ENCODE measurements around the gene GPAT3.
"Not testable (repeated sequence)": the region's sequence is repeated elsewhere in the genome, so short reads cannot be mapped to it uniquely, and the experiment has no call there.

Gene GPAT3

DNA sequence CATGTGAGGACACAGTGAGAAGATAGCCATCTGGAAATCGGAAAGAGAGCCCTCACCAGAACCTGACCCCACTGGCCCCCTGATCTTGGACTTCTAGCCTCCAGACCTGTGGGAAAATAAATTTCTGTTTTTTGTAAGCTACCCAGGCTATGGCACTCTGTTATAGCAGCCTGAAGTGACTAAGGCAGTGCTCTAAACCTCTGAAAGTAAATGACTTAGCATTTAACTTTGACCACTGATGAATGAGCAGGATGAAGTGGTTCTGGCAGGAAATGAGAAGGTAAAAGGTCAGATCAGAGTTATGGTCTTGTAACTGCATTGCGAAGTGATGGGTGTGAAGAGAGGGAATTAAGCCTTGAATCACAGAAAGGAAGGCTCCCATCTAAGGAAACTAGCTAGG lies 17.0 kb downstream of the GPAT3 start:
- no peak for DNase-seq

DNA sequence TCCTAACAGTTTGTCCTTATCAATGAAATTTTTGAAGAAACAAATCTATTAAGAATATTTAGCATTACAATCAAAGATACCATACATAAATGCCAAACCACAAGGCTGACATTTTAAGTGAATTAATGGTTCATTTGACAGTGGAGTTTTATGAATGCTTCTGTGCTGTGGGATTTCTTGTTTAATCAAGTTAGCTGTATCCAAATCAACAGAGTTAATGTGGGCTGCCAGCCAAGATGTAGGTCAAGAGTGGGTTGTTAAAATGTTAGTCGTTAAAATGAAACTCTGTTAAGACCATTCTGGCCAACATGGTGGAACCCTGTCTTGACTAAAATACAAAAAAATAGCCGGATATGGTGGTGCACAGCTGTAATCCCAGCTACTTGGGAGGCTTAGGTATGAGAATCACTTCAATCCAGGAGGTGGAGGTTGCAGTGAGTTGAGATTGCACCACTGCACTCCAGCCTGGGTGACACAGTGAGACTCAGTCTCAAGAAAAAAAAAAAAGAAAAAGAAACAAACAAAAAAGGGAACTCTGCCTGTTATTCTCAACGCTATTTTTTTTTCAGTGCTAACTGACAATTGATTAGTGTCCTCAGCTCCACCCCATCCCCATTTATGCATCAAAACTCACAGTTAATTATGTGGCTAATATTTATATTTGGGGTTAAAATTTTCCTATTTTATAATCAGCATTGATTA lies 20.2 kb downstream of the GPAT3 start:
- no peak for DNase-seq

DNA sequence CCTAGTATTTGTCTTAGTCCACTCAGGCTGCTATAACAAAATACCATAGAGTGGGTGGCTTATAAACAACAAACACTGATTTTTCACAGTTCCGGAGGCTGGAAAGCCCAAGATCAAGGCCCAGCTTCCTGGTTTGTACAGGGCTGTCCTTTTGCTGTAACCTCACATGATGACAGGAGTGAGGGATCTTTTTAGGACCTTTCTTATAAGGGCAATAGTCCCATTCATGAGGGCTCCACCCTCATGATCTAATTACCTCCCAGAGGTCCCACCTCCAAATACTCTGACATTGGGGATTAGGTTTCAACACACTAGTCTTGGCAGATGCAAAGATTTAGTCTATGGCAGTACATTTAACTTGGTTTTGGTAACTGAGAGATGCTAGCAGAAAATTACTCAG lies 20.9 kb downstream of the GPAT3 start:
- no peak for DNase-seq

DNA sequence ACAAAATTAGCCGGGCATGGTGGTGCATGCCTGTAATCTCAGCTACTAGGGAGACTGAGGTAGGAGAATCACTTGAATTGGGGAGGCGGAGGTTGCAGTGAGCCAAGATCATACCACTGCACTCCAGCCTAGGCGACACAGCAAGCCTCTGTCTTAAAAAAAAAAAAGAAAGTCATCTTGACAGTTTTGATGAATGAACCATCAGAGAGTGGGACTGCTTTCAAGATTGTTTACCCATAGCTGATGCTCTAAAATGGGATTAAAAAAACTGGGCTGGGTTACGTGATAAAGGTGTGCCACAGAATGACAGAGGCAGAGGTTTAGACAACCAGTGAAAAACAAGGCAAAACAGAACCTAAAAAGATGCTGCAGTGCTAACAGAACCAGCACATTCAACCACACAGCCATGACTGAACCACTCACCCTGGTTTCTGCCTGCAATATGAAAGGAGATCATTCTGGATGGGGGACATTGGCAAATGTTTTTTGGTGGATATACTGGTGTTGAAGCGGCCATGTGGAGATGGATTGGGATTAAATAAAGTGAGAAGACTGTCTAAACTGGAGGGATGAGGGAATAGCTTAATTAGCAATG lies 22.2 kb downstream of the GPAT3 start:
- DNase-seq: no peak

DNA sequence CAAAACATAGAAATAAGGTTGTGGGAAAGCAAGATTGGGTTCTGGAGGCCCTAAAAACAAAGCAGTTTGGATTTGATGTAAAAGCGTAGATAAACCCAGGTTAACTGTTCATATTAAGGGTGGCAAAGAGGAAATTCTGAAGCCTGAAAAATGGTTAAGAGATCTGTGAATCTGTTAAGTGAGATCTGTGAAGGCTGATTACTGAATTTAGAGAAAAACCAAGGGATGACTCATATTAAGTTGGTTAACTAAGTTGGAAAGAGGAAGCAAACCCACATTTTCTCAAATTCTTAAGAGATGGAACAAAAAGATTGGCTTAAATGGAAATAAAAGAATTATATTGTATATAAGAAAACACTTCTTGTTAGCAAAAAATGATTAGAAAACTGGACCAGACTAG lies 22.8 kb downstream of the GPAT3 start:
- DNase-seq: no peak

DNA sequence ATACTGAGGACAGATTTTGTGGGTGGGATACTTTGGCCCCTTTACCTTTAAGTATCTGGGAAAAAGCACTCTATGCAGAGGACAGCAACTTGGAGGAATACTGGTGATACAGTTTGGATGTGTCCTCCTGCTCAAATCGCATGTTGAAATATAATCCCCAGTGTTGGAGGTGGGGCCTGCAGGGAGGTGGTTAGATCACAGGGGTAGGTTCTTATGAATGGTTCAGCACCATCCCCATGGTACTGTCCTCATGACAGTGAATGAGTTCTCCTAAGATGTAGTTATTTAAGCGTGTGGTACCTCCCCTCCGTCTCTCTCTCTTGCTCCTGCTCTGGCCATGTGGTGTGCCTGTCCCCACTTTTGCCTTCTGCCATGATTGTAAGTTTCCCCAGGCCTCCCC lies 24.6 kb downstream of the GPAT3 start:
- DNase-seq: no peak

DNA sequence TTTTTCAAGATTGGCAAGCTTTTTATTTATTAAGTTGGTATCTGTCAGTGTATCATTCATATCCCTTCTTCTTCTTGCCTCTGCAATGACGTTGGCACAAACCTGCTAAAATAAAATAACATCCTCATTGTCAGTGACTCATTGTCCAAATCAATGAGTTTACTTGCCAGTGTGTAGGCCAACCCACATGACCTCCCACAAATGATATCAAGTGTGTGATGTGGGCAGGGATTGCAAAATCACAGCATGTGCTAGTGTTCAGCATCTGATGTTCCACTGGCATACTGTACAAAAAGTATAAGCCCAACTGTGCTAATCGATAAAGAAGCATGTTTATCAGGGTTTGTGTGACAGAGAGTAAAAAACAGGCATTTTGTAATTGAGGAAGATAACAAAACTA lies 25.5 kb downstream of the GPAT3 start:
- DNase-seq: no peak

DNA sequence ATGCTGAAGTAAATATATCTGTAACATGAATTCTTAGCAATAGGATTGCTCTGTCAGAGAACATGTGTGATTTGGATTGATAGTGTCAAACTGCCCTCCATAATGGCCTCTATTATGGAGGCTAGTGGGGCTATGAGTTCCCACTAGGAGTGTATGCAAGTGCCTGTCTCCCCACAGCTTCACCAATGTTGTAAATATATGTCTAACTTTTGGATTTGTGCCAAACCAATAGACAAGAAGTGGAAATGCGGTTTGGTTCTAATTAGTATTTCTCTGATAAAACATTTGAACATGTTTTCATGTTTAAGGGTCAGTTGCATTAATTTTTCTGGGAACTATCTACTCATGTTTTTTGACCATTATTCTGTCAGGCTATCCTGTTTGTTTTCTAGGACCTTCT lies 28.1 kb downstream of the GPAT3 start:
- no peak for DNase-seq

DNA sequence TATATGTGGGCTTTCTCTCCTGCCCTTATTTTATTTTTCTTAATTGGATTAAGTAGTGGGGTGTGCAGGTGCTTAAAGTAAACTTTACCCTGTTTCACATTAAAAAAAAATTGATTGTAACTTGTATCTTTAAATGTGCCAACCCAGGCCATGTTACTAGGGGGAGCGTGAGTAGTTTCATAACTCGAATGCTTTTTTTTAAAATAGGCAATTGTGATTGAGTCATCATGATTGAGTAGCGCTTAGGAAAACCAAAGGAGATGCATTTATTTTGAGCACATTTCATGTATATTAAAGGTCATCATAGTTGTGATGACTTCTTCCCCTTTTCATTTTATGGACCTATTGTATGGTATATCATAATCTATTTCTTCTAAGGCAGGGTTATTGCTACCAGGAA lies 32.2 kb downstream of the GPAT3 start:
- no peak for DNase-seq

DNA sequence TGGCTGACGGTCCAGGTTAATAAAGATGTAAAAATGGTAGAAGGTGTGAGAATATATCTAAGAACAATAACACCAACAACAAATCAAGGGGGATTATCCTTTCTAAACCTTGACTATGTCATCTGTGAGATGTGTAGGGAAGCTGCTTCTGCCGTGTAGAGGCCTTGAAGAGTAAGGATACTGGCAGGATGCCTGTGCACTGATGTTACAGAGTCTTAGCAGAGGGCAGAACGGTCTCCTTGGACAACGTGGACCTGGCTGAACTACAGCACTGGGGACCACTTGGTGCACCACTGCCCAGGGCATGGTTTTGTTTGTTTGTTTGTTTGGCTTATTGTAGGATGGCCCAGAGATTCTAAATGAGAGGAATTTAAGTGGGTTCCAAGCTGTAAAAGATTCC lies 33.5 kb downstream of the GPAT3 start:
- no peak for DNase-seq

DNA sequence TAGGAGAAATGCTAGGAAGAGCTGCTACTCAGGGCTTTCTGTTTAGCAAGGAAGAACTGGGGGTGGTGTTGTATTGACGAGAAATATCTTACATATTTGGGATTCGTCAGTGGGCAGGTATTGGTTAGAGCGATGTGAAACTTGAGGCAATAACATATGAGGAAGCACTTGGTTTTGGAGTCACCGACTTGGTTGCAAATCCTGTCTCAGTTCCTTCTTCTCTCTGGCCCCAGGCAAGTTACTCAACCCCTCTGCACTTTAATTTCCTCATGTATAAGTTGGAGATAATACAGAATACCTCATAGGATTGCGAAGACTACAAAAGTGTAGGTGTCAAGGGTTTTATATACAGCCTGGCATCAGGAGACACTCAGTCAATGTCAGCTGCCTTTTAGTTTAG lies 34.1 kb downstream of the GPAT3 start:
- DNase-seq: no peak

DNA sequence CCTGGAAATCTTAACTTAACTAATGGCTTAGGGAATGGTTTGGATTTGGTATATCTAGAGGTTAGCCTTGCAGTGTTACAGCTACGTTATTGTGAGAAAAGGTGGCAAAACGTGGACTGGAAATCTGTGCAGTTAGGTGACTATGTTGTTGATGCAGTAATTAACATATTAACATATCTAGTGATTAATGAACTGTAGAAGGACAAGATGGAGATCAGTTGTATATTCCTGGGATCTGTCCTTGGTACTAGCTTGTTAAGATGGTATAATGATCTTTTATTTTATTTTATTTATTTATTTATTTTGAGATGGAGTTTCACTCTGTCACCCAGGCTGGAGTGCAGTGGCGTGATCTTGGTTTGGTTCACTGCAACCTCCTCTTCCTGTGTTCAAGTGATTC lies 36.9 kb downstream of the GPAT3 start:
- DNase-seq: no peak

DNA sequence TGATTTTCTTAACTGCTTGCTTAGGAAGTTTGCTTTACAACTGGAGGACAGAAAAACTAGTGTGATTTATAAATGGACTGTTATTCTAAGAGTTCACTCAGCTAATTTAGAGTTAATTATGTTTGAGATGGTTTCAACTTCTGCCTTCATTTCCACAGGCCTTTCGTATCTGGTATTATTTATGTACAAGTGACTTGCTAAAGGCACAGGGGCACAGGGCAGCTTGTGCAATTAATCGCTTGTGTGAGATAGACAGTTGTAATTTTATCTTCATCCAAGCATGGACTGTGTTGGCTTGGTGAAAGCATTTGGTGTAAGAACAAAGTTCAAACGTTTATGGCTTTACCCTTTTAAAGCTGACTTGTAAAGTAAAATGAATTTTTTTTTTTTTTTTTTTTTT lies 38.3 kb downstream of the GPAT3 start:
- DNase-seq: no peak

DNA sequence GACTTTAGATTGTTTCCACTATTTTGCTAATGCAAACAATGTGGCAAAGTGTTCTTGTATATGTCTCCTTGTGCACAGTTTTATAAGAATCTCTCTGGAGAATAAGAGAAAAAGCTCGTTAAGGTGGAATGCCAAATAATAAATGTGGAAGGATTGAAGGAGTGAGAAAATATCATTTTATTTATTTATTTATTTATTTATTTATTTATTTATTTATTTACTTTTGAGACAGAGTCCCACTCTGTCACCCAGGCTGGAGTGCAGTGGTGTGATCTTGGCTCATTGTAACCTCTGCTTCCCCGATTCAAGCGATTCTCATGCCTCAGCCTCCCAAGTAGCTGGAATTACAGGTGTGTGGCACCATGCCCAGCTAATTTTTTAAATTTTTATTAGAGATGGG lies 40.3 kb downstream of the GPAT3 start:
- not testable (repeated sequence) for DNase-seq

DNA sequence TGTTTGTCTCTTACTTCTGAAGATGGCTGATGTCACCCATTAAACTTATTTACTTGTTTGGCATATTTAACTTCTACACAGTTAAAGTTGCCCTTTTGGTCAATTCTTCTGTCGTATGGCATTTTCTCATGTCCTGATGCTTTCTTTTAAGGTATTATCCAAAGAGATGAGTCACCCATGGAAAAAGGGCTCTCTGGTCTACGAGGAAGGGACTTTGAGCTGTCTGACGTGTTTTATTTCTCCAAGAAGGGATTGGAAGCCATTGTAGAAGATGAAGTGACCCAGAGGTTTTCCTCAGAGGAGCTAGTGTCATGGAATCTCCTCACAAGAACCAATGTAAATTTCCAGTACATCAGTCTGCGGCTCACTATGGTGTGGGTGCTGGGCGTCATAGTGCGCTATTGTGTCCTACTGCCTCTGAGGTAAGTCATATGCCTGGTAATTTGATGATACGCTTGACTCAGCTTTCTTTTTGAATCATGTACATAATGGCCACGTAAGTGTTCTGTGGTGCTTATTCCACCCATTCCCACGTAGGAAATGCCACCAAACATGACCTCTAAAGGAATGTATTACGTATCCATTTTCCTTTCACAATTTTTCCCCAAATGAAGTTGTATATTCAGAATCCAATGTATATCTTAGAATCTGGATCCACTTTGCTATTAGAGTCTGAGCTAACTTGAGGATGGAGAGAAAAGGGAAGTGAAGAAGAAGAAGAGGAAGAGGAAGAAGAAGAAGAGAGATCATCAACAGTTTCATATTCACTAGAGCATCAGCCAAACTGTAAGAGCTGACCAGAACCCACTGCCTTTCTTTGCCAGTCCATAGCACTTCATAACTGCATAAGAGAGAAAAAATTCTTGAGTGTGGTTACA lies 45.7 kb downstream of the GPAT3 start:
- no peak for DNase-seq

DNA sequence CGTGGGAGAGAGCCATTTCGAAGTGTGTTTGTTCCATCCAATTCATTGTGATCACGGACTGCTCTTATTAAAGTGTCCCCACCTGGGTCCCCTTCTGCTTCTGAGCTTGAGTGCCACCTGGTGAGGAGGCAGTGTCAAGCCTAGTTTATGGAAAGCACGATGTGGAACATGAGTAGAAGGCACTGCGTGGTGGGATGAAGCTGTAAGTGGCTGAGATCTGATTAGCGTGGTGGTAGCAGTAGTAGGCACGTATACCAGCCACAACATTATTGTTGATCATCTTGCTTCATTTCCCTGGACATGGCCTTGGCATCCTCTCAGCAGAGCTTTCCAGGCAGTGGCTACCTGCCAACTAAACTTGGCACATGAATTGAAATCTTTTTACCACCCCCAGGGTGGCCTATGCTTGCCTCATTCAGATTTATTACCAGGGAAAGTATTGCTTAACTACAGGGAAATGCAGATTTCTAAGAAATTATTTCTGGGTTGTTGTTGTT lies 46.4 kb downstream of the GPAT3 start:
- DNase-seq: no peak

DNA sequence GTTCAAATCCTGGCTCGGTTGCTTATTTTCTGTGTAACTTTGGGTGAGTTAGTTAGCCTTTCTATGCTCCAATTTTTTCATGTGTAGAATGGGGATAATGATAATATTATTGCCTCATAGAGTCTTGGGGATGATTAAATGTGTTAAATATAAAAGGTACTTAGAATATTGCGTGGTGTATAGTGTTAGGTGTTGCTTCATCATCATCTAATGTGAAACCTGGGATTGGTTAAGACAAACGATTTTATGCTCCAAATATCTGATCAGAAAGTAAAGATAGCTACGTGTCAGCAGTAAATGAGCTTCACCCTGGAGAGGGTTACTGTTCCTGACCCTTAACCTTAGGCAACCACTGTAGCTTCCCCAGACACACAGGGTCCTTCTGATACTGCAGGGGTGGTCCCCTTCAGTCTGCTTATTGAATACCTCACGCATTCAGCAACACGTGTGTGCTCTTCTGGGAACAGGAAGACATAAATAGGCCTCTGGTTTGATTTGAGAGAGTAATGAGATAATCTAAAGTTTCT lies 50.1 kb downstream of the GPAT3 start:
- DNase-seq: no peak

DNA sequence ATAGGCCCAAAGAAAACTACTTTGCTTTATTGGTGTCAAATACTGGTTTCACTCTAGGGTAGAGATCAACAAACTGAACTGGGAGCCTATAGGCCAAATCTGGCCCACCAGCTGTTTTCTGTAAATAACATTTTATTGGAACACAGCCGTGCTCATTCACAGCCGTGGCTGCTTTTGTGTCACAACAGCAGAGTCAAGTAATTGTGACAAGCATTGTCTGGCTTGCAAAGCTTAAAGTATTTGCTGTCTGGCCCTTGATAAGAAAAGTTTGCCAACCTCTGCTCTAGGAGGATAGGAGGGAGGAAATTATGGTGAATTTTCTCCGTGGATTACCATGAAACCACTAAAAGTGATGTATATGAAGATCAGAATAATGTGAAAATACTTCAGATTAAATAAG lies 53.4 kb downstream of the GPAT3 start:
- no peak for DNase-seq

DNA sequence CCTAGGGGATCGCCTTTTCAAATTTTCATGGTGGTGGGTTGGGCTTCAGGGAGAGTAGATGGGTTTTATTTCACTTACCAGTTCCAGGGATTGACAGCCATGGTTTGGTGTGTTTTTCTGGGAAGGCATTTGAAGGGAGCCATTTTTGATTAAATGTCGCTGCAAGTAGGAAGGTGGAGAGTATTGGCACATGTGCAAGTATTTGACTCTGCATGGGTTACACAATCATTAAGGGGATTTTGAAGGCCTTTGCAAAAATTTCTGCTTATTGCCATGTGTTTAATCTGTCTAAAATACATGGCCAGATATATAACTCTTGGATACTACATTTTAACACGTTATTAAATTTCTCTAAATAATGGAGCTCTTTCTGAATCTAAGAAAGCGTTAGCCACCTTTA lies 55.1 kb downstream of the GPAT3 start:
- no peak for DNase-seq

DNA sequence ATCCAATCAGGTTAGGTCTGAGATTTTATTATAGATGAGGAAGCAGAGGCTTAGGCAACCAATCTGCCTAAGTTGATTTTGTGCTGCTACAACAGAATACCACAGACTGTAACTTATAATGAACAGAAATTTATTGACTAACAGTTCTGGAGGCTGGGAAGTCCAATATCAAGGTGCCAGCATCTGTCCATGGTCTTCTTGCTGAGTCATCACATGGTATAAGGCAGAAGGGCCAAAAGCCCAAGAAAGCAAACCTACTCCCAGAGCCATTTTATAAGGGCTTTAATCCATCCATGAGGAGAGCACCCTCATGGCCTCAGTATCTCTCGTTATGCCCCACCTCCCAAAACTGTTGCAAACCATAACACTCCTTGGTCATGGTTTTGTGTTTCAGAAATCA lies 55.8 kb downstream of the GPAT3 start:
- DNase-seq: no peak

DNA sequence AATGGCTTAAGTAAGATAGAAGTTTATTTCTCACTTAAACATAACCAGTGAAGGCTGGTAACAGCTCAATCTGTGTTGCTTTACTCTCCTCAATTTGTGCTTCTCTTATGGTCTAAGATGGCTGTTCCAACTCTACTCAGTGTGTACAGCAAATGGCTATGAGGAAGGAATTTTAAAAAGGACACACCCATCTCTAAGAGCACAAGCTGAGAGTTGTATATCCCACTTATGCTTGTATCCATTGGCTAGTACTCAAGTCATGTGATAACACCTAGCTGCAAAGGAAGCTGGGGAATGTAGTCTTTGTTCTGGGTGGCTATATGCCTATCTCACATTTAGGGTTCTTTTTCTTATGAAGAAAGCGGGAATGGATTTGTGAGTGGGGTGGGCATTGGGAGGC lies 63.3 kb downstream of the GPAT3 start:
- DNase-seq: no peak

DNA sequence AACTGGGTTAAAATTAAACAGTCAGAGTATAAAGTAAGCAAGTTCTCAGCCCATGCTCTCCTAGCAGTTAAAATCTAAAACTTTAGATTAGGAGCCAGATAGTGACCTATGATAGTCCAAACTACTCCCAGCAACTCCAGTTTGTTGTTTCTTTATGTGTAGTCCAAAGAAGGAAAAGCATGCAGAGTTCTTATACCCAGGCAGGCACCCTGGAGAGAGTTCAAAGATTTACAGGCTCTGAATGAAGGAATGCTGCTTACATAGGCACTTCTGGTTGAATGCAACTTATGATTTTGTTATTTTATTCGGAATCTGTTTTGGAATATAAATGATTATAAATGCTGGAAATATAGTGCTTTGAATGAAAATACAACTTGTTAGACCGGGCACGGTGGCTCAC lies 67.2 kb downstream of the GPAT3 start:
- DNase-seq: no peak

DNA sequence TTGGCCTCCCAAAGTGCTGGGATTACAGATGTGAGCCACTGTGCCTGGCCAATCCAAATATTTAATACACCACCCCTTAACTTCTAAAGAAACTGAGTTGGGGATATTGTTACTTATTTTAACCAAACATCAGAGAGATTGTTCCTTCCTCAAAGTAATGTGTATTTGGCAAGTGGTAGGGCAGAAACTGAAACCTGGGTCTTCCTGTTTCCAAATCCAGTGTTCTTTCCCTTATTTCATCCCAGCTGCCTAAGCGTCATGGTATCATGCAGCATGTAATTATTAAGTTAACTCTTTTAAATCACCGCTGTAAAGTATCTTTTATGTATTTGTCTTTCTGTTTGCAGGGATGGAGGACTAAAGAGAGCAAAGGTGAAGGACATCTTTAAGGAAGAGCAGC lies 68.4 kb downstream of the GPAT3 start:
- DNase-seq: no peak

DNA sequence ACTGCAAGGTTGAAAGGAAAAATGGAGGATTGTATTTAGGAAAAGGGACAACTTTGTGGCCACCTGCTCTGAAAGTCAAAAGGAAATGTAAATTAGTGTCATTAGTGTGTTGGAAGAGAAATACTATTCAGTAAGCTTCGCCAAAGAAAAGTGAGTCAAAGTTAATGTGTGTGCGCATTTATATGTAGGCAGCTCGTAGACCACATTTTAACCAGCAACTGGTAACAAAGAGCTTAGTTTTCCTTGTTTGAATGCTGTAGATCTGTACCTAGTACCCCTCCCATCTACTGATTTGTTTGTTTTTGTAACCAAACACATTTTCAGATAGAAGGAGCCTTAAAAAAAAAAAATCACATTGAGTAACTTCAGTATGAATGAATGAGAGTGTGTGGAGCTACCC lies 69.3 kb downstream of the GPAT3 start:
- no peak for DNase-seq

All from NCI-H2171 (cell line).